GM10266 (cell line): Measurements from ENCODE around the gene OR2Y1.

ENCODE experiments used
- DNase-seq: peaks from one replicate; pipeline ENCODE4 v3.0.0; 2012; ENCODE audit errors: extremely low spot score
- CTCF ChIP-seq: IDR thresholded peaks from 2 replicates; pipeline ENCODE4 v1.5.1; 2012; ENCODE audit warnings: mild to moderate bottlenecking, low read depth; ENCODE audit not compliant: control insufficient read depth, insufficient read depth; ENCODE audit errors: missing control alignments

Gene OR2Y1

GRCh38 chr5:180690562-180690961 is 49.3 kb downstream of the OR2Y1 start:
- no peak for DNase-seq
- no peak for TF ChIP-seq CTCF

GRCh38 chr5:180689775-180690174 is 50.1 kb downstream of the OR2Y1 start:
- DNase-seq: no peak
- TF ChIP-seq CTCF: no peak
